HepG2 (cell line): Measurements from ENCODE around the gene TMEM270. TPM values are rescaled to one million over a fixed set of nuclear protein-coding genes. Genes with fewer than 3 reads are reported as not detected.

Experiments used
- CC2D1A ChIP-seq: sonication (generic); formaldehyde crosslinking; IDR thresholded peaks from 2 replicates; pipeline ENCODE4 v1.8.1; 2023; ENCODE audit warnings: mild to moderate bottlenecking, missing genetic modification reagents
- FOXP1 ChIP-seq, 2 experiments: fragments of 450-650 bp in 1 of 2; IDR thresholded peaks; 2 replicates each; pipeline ENCODE4 v1.6.1; 2017 to 2018; ENCODE audit warnings: antibody characterized with exemption in 1 of 2
- HOXA9 ChIP-seq: sonication (generic); formaldehyde crosslinking; IDR thresholded peaks from 2 replicates; pipeline ENCODE4 v1.8.1; 2022; ENCODE audit warnings: missing genetic modification reagents, mild to moderate bottlenecking, moderate library complexity, borderline replicate concordance
- MBNL3 ChIP-seq: fragments of 250-450 bp; sonication (Bioruptor Pico); conservative IDR thresholded peaks from 2 replicates; pipeline ENCODE4 v1.8.0; 2022; ENCODE audit warnings: mild to moderate bottlenecking, inconsistent platforms
- TCF7L2 ChIP-seq: IDR thresholded peaks from 2 replicates; pipeline ENCODE4 v1.6.1; 2011; ENCODE audit warnings: mild to moderate bottlenecking, low read depth, low read length, moderate library complexity
- ZBTB14 ChIP-seq: sonication (generic); formaldehyde crosslinking; IDR thresholded peaks from 2 replicates; pipeline ENCODE4 v1.4.0; 2020; ENCODE audit warnings: missing genetic modification reagents
- ZNF280D ChIP-seq: sonication (generic); formaldehyde crosslinking; IDR thresholded peaks from 2 replicates; pipeline ENCODE4 v1.5.1; 2020; ENCODE audit warnings: mild to moderate bottlenecking, missing genetic modification reagents
- ZNF556 ChIP-seq: sonication (generic); formaldehyde crosslinking; IDR thresholded peaks from 2 replicates; pipeline ENCODE4 v1.4.0; 2020; ENCODE audit warnings: mild to moderate bottlenecking, missing genetic modification reagents, borderline replicate concordance
- polyA plus RNA-seq, 8 experiments: library from polyadenylated mRNA; depleted of rRNA in 3 of 8; stranded (reverse) in 7 of 8; unstranded in 1 of 8; fragments of >200 nt; fragmentation: Illumina TruSeq in 4 of 8; extraction: Trizol in 4 of 8; gene quantifications; 2 replicates each; pipeline versions ENCODE4 v1.2.1 to v1.2.3, GENCODE V29; 2011 to 2016; ENCODE audit warnings: low read depth in 4 of 8, missing spikeins in 1 of 8, mixed read lengths in 1 of 8; ENCODE audit not compliant: insufficient read depth in 1 of 8
- total RNA-seq, 5 experiments: library from RNA; depleted of rRNA; stranded (reverse); fragments of >200 nt; fragmentation: Illumina TruSeq; extraction: Trizol; gene quantifications; 2 replicates each; pipeline ENCODE4 v1.2.3, GENCODE V29; 2016; ENCODE audit warnings: low read depth in 1 of 5
- TF ChIP-seq, protein P1 (sequence below): sonication (generic); formaldehyde crosslinking; IDR thresholded peaks from 2 replicates; pipeline ENCODE4 v1.4.0; 2020; ENCODE audit warnings: missing genetic modification reagents
- TF ChIP-seq, protein P2 (sequence below), 2 experiments: fragments of 450-650 bp in 1 of 2; sonication (generic) in 1 of 2; formaldehyde crosslinking; IDR thresholded peaks; 2 replicates each; pipeline versions ENCODE4 v1.5.0 to v1.8.0; 2020 to 2022; ENCODE audit warnings: mild to moderate bottlenecking in 1 of 2, missing genetic modification reagents in 1 of 2
- TF ChIP-seq, protein P3 (sequence below), 2 experiments: sonication (generic) in 1 of 2; formaldehyde crosslinking in 1 of 2; IDR thresholded peaks; 2 replicates each; pipeline versions ENCODE4 v1.6.1 to v1.9.0; 2014 to 2022; ENCODE audit warnings: antibody characterized with exemption in 1 of 2, borderline replicate concordance in 1 of 2, inconsistent platforms in 1 of 2, low read depth in 1 of 2, missing genetic modification reagents in 1 of 2
- TF ChIP-seq, protein P4 (sequence below): sonication (generic); formaldehyde crosslinking; IDR thresholded peaks from 2 replicates; pipeline ENCODE4 v1.5.0; 2020; ENCODE audit warnings: missing genetic modification reagents, mild to moderate bottlenecking, borderline replicate concordance

TMEM270 gene
- total and polyA plus RNA-seq, 2 of the 13 experiments (the other 11 are each of a cell fraction or from before 2014, with no cell fraction given): not detected

DNA sequence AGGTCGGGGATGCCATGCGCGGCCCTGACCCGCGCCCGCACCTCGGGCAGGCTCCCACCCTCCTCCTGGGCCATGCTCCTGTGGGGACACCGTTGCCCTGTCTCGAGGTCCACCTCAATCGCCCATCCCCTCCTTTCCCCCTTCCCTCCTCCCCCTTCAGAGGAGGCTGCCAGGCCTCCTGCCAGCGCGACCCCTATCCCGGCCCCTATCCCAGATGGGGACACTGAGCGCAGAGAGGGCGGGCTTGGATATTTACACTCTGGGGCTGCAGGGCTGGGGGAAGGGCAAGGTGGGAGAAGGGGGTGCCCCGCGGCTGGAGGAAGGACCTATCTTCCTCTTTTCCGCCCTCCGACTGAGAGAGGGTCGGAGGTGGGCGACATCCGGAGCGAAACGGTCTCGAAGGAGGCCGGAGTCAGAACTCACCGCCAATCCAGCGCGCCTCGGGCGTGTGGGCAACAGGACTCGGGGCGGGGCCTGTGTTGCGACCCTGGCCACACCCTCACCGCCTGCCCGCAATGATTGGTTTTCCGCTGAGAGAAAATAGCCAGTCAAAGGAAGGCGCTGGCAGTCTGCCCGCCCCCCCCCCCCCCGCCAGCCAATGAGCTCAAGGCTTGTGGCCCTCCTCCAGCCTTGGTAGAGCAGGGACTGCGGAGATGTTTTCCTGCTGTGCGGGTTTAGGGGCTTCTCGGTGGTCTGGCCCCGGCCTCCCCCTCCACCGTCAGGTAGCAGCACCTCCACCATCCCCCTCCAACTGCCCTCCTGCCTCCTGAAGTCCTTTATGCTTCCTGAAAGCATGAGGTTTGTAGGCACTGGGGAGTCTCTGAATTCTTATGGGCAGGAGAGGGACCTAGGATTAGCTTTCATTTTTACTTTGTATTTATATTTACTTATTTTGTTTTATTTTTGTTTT is 18.6 kb upstream of the TMEM270 start, which contains the start of gene METTL27 (continued):
- TF ChIP-seq ZNF280D (CRISPR knock-in tag): peak; percentile 81; the same call in 1 of the 2 replicates
- no peak for TF ChIP-seq ZBTB14
- no peak for TF ChIP-seq TCF7L2
- TF ChIP-seq, protein P1, sequence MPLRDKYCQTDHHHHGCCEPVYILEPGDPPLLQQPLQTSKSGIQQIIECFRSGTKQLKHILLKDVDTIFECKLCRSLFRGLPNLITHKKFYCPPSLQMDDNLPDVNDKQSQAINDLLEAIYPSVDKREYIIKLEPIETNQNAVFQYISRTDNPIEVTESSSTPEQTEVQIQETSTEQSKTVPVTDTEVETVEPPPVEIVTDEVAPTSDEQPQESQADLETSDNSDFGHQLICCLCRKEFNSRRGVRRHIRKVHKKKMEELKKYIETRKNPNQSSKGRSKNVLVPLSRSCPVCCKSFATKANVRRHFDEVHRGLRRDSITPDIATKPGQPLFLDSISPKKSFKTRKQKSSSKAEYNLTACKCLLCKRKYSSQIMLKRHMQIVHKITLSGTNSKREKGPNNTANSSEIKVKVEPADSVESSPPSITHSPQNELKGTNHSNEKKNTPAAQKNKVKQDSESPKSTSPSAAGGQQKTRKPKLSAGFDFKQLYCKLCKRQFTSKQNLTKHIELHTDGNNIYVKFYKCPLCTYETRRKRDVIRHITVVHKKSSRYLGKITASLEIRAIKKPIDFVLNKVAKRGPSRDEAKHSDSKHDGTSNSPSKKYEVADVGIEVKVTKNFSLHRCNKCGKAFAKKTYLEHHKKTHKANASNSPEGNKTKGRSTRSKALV (CRISPR knock-in tag): 0 out of 2 replicates have a peak, but pooled peaks have one; percentile 28
- no peak for TF ChIP-seq CC2D1A (CRISPR knock-in tag)
- TF ChIP-seq, protein P2, sequence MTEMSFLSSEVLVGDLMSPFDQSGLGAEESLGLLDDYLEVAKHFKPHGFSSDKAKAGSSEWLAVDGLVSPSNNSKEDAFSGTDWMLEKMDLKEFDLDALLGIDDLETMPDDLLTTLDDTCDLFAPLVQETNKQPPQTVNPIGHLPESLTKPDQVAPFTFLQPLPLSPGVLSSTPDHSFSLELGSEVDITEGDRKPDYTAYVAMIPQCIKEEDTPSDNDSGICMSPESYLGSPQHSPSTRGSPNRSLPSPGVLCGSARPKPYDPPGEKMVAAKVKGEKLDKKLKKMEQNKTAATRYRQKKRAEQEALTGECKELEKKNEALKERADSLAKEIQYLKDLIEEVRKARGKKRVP (CRISPR knock-in tag; IDR thresholded peaks at IDR 0.05): no peak
- TF ChIP-seq, protein P3, sequence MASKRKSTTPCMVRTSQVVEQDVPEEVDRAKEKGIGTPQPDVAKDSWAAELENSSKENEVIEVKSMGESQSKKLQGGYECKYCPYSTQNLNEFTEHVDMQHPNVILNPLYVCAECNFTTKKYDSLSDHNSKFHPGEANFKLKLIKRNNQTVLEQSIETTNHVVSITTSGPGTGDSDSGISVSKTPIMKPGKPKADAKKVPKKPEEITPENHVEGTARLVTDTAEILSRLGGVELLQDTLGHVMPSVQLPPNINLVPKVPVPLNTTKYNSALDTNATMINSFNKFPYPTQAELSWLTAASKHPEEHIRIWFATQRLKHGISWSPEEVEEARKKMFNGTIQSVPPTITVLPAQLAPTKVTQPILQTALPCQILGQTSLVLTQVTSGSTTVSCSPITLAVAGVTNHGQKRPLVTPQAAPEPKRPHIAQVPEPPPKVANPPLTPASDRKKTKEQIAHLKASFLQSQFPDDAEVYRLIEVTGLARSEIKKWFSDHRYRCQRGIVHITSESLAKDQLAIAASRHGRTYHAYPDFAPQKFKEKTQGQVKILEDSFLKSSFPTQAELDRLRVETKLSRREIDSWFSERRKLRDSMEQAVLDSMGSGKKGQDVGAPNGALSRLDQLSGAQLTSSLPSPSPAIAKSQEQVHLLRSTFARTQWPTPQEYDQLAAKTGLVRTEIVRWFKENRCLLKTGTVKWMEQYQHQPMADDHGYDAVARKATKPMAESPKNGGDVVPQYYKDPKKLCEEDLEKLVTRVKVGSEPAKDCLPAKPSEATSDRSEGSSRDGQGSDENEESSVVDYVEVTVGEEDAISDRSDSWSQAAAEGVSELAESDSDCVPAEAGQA (IDR thresholded peaks at IDR 0.05; ENCODE audit: low read depth): 0 out of 2 replicates have a peak, but pooled peaks have one; percentile 25
- TF ChIP-seq, protein P3 (CRISPR knock-in tag; IDR thresholded peaks at IDR 0.05; ENCODE audit: borderline replicate concordance): no peak
- TF ChIP-seq, protein P4, sequence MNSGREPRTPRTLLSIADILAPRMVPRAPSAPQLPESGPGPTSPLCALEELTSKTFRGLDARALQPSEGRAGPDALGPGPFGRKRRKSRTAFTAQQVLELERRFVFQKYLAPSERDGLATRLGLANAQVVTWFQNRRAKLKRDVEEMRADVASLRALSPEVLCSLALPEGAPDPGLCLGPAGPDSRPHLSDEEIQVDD: no peak
- no peak for TF ChIP-seq MBNL3 (CRISPR knock-in tag)
- no peak for TF ChIP-seq HOXA9 (CRISPR knock-in tag)
- TF ChIP-seq ZNF556 (CRISPR knock-in tag): no peak
- TF ChIP-seq FOXP1 (IDR thresholded peaks at IDR 0.05): no peak
- TF ChIP-seq FOXP1 (CRISPR knock-in tag; IDR thresholded peaks at IDR 0.05): no peak
